Renal cortical epithelial cell (primary cell): ENCODE data around the gene CSNK1G3. TPM values are rescaled to one million over a fixed set of nuclear protein-coding genes. Genes with fewer than 3 reads are reported as not detected.

Source experiments
- DNase-seq: peaks from one replicate; pipeline ENCODE4 v3.0.0-alpha.2; 2011; ENCODE audit warnings: low read depth
- total RNA-seq: library from RNA; depleted of rRNA; stranded (reverse); fragments of >200 nt; gene quantifications from 2 replicates; pipeline ENCODE4 v1.2.3, GENCODE V29; 2014

Gene CSNK1G3
- total RNA-seq, 1 donor from 2014 or later: 91.8 TPM

DNA sequence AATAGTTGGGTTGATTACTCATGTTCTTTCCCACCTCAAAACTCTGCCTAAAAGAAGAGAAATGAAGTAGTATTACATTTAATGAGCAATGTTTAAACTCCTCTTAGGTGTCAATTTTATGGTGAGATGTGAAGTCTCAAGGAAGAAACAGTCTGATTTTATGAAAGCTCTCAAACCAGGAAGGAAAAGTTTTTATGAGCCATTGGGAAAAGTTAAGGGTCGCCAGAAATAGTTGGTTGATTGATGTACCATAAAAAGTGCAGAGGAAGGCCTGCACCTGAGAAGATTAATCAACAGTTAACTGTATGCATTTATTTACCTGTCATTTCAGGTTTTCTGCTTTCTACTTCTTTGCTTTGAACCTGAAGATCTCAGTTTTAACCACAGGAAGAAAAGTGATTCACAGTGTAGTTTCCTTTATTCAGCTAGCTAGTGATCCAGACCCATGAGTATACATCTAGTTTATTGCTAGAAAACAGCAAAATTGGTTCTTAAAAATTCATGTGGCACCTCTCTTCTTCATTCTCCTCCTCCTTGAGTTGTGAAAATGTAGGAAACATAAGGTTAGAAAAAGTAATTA, 133.1 kb downstream of the CSNK1G3 start:
- no peak for DNase-seq

GRCh38 chr5:123647066-123647465, 135.1 kb downstream of the CSNK1G3 start:
- no peak for DNase-seq

DNA sequence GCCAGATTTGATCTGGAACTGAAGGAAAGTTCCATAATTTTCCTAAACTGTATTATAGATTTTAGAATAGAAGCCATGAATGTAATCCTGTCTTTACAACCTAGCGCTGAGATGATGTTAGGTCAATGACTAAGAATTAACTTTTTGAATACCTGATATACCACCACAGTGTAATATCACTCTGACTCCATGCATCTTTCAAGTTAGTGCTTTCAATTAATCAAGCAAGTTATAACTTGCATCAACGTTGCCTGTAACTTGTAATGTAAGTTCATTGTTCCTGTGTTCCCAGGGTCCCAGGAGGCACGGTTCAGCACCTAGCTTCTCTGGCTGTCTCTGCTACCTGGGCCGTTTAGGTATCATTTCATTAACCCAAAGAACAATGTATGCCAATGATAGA, 139.3 kb downstream of the CSNK1G3 start:
- no peak for DNase-seq

DNA sequence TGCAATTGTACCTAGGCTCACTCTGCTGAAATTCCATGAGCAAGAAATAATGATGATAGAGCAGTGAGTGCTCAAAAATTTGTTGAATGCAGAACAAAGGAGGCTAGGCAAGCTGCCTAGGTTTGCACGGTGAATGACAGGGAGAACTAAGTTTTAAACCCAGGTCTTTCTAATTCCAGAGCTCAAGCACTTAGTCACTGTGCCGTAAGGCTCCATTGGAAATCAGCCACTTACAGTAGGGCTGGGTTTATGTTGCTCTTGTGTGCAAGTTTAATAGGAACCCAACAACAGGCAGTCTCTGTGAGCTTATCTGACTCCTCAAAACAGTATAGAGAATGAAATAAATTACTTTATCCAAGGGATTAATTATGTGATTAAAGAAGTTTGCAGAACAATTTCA, 147.0 kb downstream of the CSNK1G3 start:
- DNase-seq: peak; percentile 23

DNA sequence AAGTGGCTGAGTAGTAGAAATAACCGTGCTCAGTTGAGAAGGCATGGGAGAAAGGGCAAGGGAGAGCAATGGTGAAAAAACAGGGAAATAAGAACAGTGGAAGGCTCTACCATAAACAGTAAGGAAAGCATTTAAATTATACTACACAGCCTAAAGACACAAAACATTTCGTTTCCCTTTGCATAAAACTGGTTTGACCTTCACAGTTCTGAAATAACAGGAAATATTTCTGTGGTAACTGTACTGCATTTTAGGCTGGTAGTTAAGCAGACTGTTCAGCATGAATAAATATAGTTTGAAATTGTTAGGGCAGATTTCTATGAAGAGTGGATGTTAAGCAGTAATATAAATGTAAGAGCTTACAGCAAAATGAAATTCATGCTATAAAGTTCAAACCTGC, 147.5 kb downstream of the CSNK1G3 start:
- peak; percentile 46 for DNase-seq

DNA sequence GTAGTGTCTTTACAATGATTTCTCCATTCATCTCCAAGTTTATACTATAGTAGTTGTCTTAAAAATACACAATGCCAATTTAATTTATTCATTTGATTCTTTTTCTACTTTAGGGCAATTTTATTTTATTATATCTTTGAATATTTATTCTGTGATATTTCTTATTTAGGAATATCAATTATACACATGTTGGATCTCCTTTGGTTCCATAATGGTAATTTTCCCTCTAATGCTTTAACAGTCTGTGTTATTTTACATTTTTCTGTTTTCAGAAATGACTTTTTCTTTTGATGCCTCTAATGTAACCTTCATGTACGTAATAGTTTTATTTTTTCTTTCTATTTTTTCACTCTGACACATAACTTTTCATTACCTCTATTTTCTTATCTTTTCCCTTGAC, 153.0 kb downstream of the CSNK1G3 start:
- no peak for DNase-seq

DNA sequence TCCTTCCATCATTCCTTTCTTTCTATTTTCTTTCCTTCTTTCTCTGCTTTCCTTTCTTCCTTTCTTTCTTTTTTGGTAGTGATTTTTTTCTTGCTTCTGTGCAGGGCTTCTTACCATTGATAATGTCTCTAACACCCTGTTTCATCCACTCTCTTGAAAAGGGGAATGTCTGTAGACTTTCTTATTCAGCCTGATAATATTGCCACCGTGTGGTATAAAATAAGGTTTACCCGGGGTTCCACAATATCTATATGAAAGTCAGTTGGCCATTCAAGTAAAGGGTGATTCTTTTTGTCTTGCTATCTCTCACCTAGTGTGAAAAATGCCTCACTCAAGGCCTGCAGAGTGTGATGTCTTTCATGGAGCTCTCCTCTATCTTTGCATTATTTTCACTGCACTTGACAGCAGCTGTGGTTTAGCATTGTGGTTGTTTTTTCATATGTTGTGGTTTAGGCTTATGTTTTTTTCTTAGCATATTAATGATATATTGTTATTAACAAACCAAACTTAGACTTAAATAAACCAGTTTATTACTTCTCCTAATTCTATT, 153.9 kb downstream of the CSNK1G3 start:
- no peak for DNase-seq

Other genes starting within 250 kb of the CSNK1G3 start
- 20.5 and 24.2 TPM in 2 replicates for gene CEP120, start 88.8 kb upstream of the CSNK1G3 start, total RNA-seq